HG02884 (cell line): Measurements from ENCODE around the gene ARHGAP22.
A peak's percentile ranks its signal among the peaks of the same experiment; 100 is the strongest.

ENCODE experiments used
- ATAC-seq: cut with Tn5 transposase; IDR thresholded peaks from one replicate; pipeline ENCODE4 v1.9.1; 2021; ENCODE audit warnings: mild to moderate bottlenecking, moderate library complexity; ENCODE audit not compliant: unreplicated experiment

The ARHGAP22 gene

DNA sequence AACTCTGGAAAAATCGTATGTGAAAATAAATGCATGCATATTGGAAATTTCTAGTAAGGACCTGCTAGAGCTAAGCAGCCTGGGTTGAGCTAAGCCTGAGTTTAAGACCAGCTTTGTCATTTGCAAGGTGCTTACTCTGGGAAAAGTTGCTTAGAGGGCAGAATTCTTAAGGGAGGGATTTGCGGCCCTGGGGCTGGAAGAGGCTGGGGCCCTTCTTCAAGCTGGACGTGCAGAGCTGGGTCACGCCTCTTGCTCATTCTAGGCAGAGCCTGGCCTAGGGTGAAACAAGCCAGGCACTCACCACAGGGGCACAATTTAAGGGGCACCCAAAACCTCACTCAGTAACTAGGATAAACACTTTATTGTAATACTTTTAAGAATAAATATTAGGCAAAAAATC is 137.2 kb downstream of the ARHGAP22 start:
- ATAC-seq: no peak

- no peak for ATAC-seq
Measured at GRCh38 chr10:48466611-48467240, 138.1 kb downstream of the ARHGAP22 start.

DNA sequence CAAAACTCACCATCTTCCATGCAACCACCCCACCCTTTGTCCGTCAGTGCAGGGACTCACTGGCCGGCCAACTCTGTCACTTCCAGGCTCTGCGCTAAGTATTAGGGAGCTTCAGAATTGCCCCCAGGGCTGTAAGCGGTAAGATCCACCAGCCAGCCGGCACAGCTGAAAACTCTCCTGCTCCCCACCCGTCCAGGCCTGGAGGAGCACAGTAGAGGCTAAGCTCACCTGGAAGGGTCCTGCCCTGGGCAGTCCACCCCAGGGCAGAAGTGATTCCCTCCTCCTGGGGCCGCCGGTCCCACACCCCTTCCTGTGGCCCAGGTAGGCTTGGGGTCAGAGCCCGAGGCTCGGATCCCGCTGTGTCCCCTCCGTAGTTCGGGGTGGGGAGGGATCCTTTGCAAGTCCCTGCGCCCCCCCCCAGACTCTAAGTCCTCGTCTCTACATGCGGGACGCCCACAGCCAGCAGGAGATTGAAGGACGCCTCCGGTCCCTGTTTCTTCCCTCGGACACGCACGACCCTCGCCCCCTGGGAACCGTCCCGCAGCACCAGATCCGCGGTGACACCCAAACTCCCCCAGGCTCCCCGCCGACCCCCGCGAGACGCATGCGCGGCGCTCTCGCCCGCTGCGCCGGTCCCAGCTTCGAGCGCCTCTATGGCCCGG is 138.9 kb downstream of the ARHGAP22 start:
- no peak for ATAC-seq

DNA sequence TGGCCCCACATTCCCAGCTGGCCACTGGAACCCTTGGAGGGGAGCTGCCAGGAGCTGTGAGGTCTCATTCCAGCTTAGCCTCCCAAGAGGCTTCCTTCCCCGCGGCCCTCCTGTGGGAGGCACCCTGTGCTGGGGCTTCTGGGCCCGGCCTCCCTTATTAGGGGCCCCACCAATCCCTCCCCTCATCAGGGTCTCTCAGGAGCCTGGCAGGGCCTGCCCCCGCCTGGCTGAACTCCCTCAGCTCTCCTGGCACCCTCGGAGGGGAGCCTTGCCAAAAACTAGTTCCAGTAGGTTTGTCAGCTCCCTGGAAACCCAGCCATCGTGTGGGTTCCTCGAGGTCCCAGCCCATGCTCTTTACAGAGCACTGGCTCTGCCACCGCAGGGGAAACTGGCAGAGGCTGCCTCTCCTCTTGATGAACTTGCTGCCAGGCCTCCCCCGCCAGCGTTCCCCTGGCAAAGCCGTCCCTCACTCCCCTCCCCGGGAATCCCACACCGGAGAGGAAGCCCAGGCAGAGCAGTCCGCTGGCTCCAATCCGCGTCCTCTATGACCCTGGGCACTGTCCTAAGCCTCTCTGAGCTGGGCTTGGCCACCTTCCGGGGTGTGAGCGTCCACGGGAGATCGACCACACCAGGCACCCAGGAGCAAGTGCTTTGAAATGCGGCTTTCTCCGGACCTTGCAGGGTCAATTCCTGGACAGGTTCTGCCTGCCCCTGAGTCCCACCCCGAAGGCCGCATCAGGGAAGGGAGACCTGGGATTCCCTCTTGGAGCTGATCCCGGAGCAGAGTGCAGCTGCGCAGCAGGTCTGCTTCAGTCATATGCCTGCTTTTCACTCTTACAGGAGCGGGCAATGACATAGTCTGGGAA is 139.8 kb downstream of the ARHGAP22 start:
- no peak for ATAC-seq

DNA sequence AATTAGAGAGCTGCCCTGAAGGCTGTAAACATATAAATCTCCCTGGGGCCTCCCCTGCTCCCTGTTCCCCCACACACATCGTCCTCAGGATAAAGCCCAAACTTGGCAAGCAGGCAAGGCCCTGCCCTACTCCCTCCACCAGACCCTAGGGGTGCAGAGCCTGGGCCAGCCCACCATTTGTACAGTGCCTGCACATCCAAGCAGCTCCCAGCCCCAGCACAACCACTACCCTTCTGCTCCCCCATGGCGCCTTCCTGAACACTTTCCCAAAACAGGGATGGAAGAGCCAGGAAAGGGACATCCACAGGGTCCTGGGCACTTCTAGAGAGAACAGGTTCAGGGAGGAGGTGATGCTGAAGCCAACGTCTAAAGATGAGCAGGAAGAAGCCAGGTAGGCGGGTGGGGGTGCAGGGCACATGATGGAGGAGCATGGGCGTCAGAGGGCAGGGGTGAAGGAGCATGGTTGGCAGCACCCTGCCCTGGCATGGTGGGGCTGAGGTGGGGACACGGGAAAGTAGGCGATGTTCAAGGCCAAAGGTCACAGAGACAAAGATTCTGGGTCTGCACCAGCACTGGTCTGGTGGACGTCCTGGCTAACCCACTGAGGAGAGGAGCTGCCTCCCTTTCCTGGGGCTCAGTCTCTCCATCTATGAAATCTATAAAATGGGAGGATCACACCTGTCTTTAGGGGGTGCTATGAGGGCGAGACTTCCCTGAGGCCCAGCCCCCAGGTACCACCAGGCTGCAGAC is 140.6 kb downstream of the ARHGAP22 start:
- ATAC-seq: no peak

DNA sequence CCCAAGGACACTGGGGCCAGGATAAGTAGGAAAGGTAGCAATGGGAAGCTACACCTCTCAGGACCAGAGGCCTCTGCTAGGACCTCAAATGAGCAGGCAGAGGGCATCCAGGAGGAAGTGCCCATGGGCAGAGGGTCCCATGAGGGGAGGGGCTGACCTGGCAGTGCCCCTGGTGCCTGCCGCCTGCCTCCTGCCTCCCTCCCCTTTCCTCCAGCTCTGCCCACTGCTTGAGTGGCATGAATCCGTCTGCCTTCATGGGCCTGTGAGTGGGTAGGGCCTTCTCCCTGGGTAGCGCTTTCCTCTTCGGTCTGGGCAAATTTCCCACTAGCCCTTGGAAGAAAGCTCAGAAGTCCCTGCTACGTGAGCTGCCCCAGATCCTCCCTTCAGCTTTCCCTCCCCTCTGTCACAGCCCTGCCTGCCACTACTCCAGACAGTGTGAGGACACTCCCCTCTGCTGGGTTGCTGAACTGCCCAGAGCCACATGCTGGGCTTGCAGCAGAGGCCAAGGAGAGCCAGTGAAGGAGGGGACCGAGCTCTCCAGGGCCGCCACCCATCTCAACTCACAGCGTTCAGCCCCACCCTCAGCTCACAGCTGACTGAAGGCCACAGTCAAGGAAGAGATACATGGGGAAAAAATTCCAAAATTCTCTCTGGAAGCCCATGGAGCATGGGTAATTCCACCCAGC is 141.4 kb downstream of the ARHGAP22 start:
- no peak for ATAC-seq

- ATAC-seq: no peak
Measured at GRCh38 chr10:48462482-48463020, 142.3 kb downstream of the ARHGAP22 start.

DNA sequence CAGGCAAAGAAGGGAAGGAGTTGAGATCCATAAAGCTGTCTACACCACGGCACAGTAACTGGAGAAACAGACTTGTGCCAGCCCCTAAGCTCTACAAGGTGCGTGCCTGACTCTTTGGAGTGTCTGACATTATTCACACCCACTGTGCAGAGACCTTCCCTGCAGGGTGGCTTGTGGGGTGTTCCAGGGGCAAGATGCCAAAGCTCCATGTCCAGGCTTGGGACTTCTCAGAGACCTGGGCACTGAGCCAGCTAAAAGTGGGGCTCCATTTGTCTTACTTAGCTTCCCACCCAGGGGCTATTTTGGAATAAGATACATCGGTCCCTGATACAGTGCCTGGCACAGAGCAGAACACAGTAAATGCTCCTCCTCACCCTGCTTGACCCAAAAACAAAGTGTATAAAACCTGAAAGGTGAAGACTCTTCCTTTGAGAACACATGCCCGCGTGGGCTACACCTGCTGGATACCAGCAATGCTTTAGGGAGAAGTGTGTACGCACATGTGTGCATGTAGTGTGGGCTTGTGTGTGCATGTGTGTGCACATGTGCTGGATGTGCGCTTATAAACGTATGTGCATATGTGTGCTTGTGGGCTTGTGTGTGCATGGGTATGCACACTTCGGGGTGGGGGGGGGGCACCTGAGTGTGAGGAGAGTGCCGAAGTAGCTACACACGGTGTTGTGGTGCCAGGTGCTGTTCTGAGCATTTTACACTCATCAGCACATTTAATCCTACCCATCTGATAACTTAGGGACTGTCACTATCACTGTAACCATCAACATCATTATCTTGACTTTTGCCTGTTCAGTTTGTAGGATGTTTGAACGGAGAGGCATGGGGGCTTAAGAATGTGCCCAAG is 143.0 kb downstream of the ARHGAP22 start:
- ATAC-seq: no peak

DNA sequence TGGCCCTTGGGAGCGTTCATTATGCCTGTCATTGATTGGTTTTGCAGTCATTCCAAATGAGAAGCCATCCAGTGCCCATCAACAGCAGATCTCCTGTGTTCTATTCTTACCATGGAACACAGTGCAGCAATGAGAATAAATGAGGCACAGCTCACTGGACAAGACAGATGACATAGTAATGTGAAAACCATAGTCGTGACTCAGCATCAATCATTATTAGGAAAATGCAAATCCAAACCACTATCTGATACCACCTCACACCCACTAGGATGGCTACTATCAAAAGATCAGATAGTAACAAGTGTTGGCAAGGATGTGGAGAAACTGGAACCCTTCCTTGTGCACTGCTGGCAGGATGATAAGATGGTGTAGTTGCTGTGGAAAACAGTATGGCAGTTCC is 144.7 kb downstream of the ARHGAP22 start:
- ATAC-seq: no peak

GRCh38 chr10:48459270-48460150 is 145.4 kb downstream of the ARHGAP22 start:
- ATAC-seq: no peak

GRCh38 chr10:48458662-48459048 is 146.2 kb downstream of the ARHGAP22 start:
- no peak for ATAC-seq

- no peak for ATAC-seq
Measured at GRCh38 chr10:48457949-48458661, 146.8 kb downstream of the ARHGAP22 start.

- ATAC-seq: peak; percentile 60
Measured at GRCh38 chr10:48456808-48457761, 147.8 kb downstream of the ARHGAP22 start.

DNA sequence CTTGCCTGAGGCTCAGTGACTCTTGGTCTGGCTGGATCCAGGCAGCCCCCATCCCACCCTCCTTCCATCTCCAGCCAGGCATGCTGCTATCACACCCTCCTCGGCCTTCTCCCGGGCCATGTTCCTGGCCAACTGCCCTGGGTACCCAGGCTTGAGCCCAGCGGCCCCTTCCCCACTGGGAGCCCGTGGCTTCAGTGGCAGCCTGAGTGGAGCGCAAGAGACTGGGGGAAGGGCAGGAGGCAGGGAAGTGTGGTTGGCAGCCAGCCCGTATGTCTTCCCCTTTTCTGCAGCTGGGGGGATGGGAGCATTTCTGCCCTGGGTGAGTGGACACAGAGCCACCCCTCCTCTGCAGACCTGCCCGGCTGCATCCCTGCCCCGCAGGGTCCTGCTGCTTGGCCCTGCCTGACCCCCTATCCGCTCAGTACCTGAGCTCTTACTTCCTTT is 148.5 kb downstream of the ARHGAP22 start:
- ATAC-seq: no peak

GRCh38 chr10:48455392-48456151 is 149.3 kb downstream of the ARHGAP22 start:
- ATAC-seq: no peak

DNA sequence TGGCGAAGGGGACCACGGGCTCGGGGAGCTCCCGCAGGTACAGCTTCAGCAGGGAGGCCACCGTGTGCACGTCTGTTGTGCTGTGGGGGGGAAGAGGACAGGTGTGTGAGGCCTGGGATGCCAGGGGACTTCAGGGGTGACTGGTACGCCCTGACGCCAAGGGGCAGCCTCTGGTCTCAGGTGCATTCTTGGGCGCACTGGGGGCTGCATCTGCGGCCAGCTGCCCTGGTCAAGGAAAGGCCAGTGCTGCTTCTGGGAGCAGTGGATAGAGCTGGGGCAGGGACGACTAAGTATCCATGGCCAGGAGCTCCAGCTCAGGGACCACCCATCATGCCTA is 149.8 kb downstream of the ARHGAP22 start:
- ATAC-seq: no peak
